Hepatocyte (in vitro differentiated cells): ENCODE data around the gene OSBP2.

ENCODE experiments used
- CTCF ChIP-seq: fragments of 200-600 bp; sonication (generic); IDR thresholded peaks from 2 replicates; pipeline ENCODE4 v1.5.1; 2016; ENCODE audit warnings: antibody characterized with exemption, mild to moderate bottlenecking; ENCODE audit not compliant: poor library complexity
- EZH2 ChIP-seq: fragments of 200-600 bp; sonication (generic); IDR thresholded peaks from 2 replicates; pipeline ENCODE4 v1.6.1; 2016; ENCODE audit warnings: antibody characterized with exemption, mild to moderate bottlenecking, borderline replicate concordance
- EZH2phosphoT487 ChIP-seq: fragments of 200-600 bp; sonication (generic); IDR thresholded peaks from one replicate; pipeline ENCODE4 v1.6.1; 2018; ENCODE audit warnings: antibody characterized with exemption, mild to moderate bottlenecking, low read depth, moderate library complexity; ENCODE audit not compliant: unreplicated experiment, severe bottlenecking

- TF ChIP-seq CTCF (no peak), EZH2 (no peak), EZH2phosphoT487 (no peak)
Observed at GRCh38 chr22:30902496-30903357, 208.1 kb downstream of the OSBP2 start.
